HG03280 (cell line): ENCODE measurements around the gene NLGN3.

Experiments used
- ATAC-seq: cut with Tn5 transposase; IDR thresholded peaks from one replicate; pipeline ENCODE4 v1.9.1; 2021; ENCODE audit warnings: mild to moderate bottlenecking, moderate library complexity; ENCODE audit not compliant: unreplicated experiment

NLGN3 gene

GRCh38 chrX:71118032-71118984, 26.3 kb upstream of the NLGN3 start, which contains the start of gene MED12:
MED12 (plus strand) TSS chrX:71118596; CDS start chrX:71118755, 159 bp downstream.
- ATAC-seq, result peak; percentile 95

GRCh38 chrX:71118985-71119535, 25.6 kb upstream of the NLGN3 start:
- no peak for ATAC-seq

- ATAC-seq, result no peak
These were observed 16.3 kb upstream of the NLGN3 start for GRCh38 chrX:71128166-71128833.

GRCh38 chrX:71128915-71129765, 15.5 kb upstream of the NLGN3 start:
- ATAC-seq, result no peak

- no peak for ATAC-seq
These were observed 13.1 kb upstream of the NLGN3 start for GRCh38 chrX:71131510-71131909.

- no peak for ATAC-seq
These were observed 4.2 kb upstream of the NLGN3 start for GRCh38 chrX:71140440-71140839.

GRCh38 chrX:71143508-71143907, 1.1 kb upstream of the NLGN3 start:
- no peak for ATAC-seq

GRCh38 chrX:71147496-71148277, 3.0 kb downstream of the NLGN3 start:
- no peak for ATAC-seq

GRCh38 chrX:71148278-71148663, 3.6 kb downstream of the NLGN3 start:
- ATAC-seq, result no peak

- ATAC-seq, result no peak
These were observed 6.7 kb downstream of the NLGN3 start for GRCh38 chrX:71151366-71151765.

- ATAC-seq, result no peak
These were observed 9.6 kb downstream of the NLGN3 start for GRCh38 chrX:71154196-71154595.

- no peak for ATAC-seq
These were observed 10.0 kb downstream of the NLGN3 start for GRCh38 chrX:71154641-71155040.

GRCh38 chrX:71158603-71159002, 14.0 kb downstream of the NLGN3 start:
- ATAC-seq, result no peak

- ATAC-seq, result no peak
These were observed 14.7 kb downstream of the NLGN3 start for GRCh38 chrX:71159335-71159734.

GRCh38 chrX:71160475-71160874, 15.8 kb downstream of the NLGN3 start:
- no peak for ATAC-seq

- no peak for ATAC-seq
These were observed 18.3 kb downstream of the NLGN3 start for GRCh38 chrX:71162981-71163380.

- no peak for ATAC-seq
These were observed 19.4 kb downstream of the NLGN3 start for GRCh38 chrX:71164071-71164470.

- ATAC-seq, result no peak
These were observed 21.8 kb downstream of the NLGN3 start for GRCh38 chrX:71166461-71166860.

GRCh38 chrX:71167031-71167781, 22.6 kb downstream of the NLGN3 start:
- no peak for ATAC-seq
